IMR-90 (cell line): Measurements from ENCODE around the gene VEGFA.

Experiments
- BHLHE40 ChIP-seq: fragments of 150-350 bp; IDR thresholded peaks from 2 replicates; pipeline ENCODE4 v1.6.1; 2016; ENCODE audit warnings: mild to moderate bottlenecking, low read depth, low read length
- FOS ChIP-seq: fragments of 150-350 bp; IDR thresholded peaks from 2 replicates; pipeline ENCODE4 v1.6.1; 2016; ENCODE audit warnings: low read depth, low read length
- MAZ ChIP-seq: IDR thresholded peaks from 2 replicates; pipeline ENCODE4 v1.6.1; 2012; ENCODE audit warnings: low read depth, mild to moderate bottlenecking, low read length, improper control_type of control experiment, moderate library complexity, borderline replicate concordance
- POLR2A ChIP-seq: IDR thresholded peaks from 2 replicates; pipeline ENCODE4 v1.6.1; 2012; ENCODE audit warnings: mild to moderate bottlenecking, low read depth, low read length
- RAD21 ChIP-seq: IDR thresholded peaks from 2 replicates; pipeline ENCODE4 v1.6.1; 2012; ENCODE audit warnings: low read length, improper control_type of control experiment
- SMC3 ChIP-seq: fragments of 150-350 bp; IDR thresholded peaks from 2 replicates; pipeline ENCODE4 v1.6.1; 2016; ENCODE audit warnings: low read depth, mild to moderate bottlenecking, antibody characterized with exemption, low read length, moderate library complexity
- TF ChIP-seq, protein P1 (sequence below): conservative IDR thresholded peaks from 2 replicates; pipeline ENCODE4 v1.5.1; 2012; ENCODE audit warnings: mild to moderate bottlenecking, low read depth, low read length, improper control_type of control experiment

DNA sequence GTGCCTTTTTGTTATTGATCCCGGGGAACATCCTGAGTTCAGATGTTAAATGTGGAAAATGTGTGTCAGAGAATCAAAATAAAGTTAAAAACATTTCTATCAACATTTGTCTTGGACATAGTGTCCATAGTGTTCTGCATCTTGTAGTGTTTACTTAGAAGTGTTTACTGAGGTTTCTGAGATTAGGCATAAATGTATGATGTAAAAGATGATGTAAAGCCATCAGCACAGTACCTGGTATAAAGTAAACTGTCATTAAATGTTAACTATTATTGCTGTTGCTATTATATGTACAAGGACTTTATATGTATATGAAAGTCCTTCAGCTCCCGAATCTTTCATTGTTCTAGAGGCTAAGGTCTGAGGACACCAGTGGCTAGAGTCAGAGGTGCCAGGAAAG lies 28.2 kb upstream of the VEGFA start:
- TF ChIP-seq, protein P1, sequence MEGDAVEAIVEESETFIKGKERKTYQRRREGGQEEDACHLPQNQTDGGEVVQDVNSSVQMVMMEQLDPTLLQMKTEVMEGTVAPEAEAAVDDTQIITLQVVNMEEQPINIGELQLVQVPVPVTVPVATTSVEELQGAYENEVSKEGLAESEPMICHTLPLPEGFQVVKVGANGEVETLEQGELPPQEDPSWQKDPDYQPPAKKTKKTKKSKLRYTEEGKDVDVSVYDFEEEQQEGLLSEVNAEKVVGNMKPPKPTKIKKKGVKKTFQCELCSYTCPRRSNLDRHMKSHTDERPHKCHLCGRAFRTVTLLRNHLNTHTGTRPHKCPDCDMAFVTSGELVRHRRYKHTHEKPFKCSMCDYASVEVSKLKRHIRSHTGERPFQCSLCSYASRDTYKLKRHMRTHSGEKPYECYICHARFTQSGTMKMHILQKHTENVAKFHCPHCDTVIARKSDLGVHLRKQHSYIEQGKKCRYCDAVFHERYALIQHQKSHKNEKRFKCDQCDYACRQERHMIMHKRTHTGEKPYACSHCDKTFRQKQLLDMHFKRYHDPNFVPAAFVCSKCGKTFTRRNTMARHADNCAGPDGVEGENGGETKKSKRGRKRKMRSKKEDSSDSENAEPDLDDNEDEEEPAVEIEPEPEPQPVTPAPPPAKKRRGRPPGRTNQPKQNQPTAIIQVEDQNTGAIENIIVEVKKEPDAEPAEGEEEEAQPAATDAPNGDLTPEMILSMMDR, result no peak
- TF ChIP-seq SMC3, result no peak
- TF ChIP-seq RAD21, result no peak
- TF ChIP-seq POLR2A, result no peak
- TF ChIP-seq FOS, result no peak
- TF ChIP-seq MAZ, result no peak
- TF ChIP-seq BHLHE40, result no peak
